ENCODE data around the gene UBE2H. TPM values are rescaled to one million over a fixed set of nuclear protein-coding genes. Genes with fewer than 3 reads are reported as not detected.

UBE2H gene
- total and polyA plus RNA-seq, 12 donors, result 26.0 to 222 (median 159) TPM

DNA sequence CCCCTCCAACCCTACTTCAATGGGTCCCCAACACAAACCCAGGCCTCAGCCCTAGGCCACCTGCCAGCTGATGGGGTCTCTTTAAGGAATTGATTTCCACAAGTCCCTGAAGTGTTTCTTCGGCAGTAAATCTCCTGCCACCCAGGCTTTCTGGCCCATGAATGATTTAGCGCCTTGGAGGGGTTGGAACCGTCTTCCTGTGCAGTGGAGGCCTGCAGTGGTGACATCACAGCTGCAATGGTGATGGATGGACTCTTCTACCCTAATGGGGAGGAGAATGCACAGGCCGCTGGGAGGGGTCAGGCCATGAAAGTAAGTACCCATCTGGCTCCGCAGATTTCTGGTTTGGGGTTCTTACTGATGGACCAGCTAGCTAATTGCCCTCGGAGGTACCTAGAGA is 163.8 kb downstream of the UBE2H start:
- peaks cover 21 to 69% (median 48%) of the 10 kb centered on the region in 7 donors for H3K27me3 ChIP-seq
- no peak for ATAC-seq
- 92 to 93% methylated on average over 6 of the region's 6 CpGs for WGBS, 2 donors
- H3K9me3 ChIP-seq, result no peaks in the 10 kb centered on the region
- intact Hi-C loops (cut with DNase I), result no loop called here
- H3K36me3 ChIP-seq, result no peaks in the 10 kb centered on the region
- H3K4me1 ChIP-seq, result peaks cover 0 to 21% (median 19%) of the 10 kb centered on the region in 9 donors
- TF ChIP-seq, protein P1, sequence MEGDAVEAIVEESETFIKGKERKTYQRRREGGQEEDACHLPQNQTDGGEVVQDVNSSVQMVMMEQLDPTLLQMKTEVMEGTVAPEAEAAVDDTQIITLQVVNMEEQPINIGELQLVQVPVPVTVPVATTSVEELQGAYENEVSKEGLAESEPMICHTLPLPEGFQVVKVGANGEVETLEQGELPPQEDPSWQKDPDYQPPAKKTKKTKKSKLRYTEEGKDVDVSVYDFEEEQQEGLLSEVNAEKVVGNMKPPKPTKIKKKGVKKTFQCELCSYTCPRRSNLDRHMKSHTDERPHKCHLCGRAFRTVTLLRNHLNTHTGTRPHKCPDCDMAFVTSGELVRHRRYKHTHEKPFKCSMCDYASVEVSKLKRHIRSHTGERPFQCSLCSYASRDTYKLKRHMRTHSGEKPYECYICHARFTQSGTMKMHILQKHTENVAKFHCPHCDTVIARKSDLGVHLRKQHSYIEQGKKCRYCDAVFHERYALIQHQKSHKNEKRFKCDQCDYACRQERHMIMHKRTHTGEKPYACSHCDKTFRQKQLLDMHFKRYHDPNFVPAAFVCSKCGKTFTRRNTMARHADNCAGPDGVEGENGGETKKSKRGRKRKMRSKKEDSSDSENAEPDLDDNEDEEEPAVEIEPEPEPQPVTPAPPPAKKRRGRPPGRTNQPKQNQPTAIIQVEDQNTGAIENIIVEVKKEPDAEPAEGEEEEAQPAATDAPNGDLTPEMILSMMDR (IDR thresholded peaks at IDR 0.05), result no peak
- H3K27ac ChIP-seq, result no peak overlapping the region
- DNase-seq, result no peak
- H3K4me3 ChIP-seq, result no peak overlapping the region

DNA sequence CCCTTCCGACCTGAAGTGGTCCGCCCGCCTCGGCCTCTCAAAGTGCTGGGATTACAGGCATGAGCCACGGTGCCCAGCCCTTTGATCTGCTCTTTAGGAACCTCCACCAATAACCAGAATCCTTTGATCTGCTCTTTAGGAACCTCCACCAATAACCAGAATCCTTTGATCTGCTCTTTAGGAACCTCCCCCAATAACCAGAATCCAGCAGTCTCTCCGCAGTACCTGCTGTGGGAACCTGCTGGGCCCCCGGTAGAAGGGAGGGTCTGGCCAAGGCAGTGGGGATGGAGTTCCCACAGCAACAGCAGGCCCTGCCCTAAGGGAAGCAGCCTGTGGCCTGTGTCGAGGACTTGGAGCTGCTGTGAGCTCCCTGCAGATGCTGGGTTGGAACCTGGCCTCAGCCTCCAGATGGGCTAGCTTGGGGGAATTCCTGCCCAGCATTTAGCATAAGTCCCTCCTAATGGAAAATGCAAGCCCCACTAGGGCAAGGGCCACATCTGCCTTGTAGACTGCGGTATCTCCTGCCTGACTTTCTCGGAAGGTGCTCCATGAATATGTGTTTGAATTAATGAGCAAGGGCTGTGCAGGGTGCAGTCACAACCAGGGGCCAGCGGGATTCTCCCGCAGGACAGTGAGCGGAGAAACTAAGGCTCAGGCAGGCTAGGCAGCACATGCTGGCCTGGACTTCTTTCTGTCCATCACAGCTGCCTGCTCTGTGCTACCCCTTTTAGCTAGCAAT is 165.8 kb downstream of the UBE2H start:
- DNase-seq, result no peak
- 53% methylated on average over 13 of the region's 13 CpGs for WGBS, 2 donors
- intact Hi-C loops (cut with DNase I), result no loop called here
- ATAC-seq, result peak in 1 of 8 donors; percentile 9
- TF ChIP-seq, protein P1 (IDR thresholded peaks at IDR 0.05), result no peak
- Histone ChIP-seq H3K36me3 (no peaks in the 10 kb centered on the region), H3K4me3 (no peak overlapping the region), H3K27me3 (peaks cover 34 to 89% (median 68%) of the 10 kb centered on the region in 7 donors), H3K9me3 (no peaks in the 10 kb centered on the region), H3K4me1 (peaks cover 1 to 41% (median 36%) of the 10 kb centered on the region in 9 donors), H3K27ac (no peak overlapping the region)

DNA sequence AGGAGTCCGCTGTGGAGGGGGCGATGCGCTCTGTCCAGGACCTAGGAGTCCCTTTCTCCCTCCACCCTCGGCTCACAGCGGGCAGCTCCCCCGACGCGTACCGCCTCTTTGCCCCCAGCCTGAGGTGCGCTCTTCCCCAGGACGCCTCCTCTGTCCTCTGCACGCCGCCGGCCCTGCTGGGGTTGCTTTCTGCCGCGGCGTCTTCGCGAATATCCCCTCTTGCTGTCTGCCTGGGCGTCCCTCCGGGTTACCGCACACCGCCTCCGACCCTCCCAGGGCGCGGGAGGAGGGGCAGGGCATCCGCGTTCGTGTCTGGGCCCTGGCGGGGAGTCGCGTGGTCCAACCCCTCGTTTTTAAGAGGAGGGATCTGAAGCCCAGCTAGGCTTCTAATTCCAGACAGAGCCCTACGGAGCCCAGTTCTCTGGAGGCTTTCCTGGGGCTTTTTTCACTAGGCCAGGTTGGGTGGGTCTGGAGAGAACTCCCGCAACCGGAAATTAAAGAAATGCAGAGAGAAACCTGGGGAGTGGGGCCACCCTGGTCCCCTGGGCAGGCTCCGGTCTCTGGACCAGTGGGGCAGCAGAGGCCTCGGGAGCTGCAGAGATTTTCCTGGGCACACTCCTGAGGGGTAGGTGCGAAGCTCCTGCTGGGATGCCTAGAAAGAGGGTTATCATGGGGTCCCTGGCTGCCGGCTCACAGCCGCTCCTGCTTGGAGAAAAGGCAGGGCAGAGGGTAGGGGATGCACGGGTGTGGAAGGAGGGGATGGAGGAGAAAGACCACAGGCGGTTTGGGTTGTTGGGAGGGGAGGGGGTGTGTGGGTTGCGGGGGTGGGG is 166.9 kb downstream of the UBE2H start:
- intact Hi-C loops (cut with DNase I), result no loop called here
- WGBS, 2 donors, result 6 to 7% methylated on average over 44 of the region's 44 CpGs
- Histone ChIP-seq H3K27ac (no peak overlapping the region), H3K27me3 (peaks cover 45 to 96% (median 78%) of the 10 kb centered on the region in 7 donors), H3K36me3 (no peaks in the 10 kb centered on the region), H3K9me3 (no peaks in the 10 kb centered on the region), H3K4me3 (peak overlapping the region in 6 of 10 donors; percentile 2 to 36 (median 10)), H3K4me1 (peaks cover 4 to 52% (median 47%) of the 10 kb centered on the region in 9 donors)
- TF ChIP-seq, protein P1 (IDR thresholded peaks at IDR 0.05), result no peak
- DNase-seq (no peak), ATAC-seq (peak in 2 of 8 donors; percentile 7 to 23)
